SK-N-SH treated with all-trans-retinoic acid at 6 μM for 48 hours (cell line): ENCODE data around the gene MAPKAPK5.

Experiments used
- ATAC-seq: fragments of 200-7000 bp; cut with Tn5 transposase; 3 replicates; pipeline ENCODE4 v1.9.1; 2020; ENCODE audit warnings: mild to moderate bottlenecking, moderate library complexity
- ARNTL ChIP-seq: fragments of 450-650 bp; formaldehyde crosslinking; IDR thresholded peaks from 2 replicates; pipeline ENCODE4 v1.5.0; 2020; ENCODE audit warnings: low read depth, mild to moderate bottlenecking, moderate library complexity, borderline replicate concordance
- BACH2 ChIP-seq: fragments of 250-450 bp; sonication (Bioruptor Pico); IDR thresholded peaks from 2 replicates; pipeline ENCODE4 v1.9.0; 2021; ENCODE audit warnings: mild to moderate bottlenecking, borderline replicate concordance
- CSDC2 ChIP-seq: fragments of 250-450 bp; sonication (Bioruptor Pico); IDR thresholded peaks from 2 replicates; pipeline ENCODE4 v1.5.0; 2020; ENCODE audit warnings: mild to moderate bottlenecking, moderate library complexity
- ESRRG ChIP-seq: fragments of 250-450 bp; sonication (Bioruptor Pico); IDR thresholded peaks from 2 replicates; pipeline ENCODE4 v1.6.1; 2021; ENCODE audit warnings: mild to moderate bottlenecking
- ISL1 ChIP-seq: fragments of 250-450 bp; sonication (Bioruptor Pico); IDR thresholded peaks from 2 replicates; pipeline ENCODE4 v2.1.2; 2022; ENCODE audit warnings: mild to moderate bottlenecking, moderate library complexity
- OSR1 ChIP-seq: fragments of 250-450 bp; sonication (Bioruptor Pico); IDR thresholded peaks from 2 replicates; pipeline ENCODE4 v1.8.0; 2022; ENCODE audit warnings: moderate library complexity, mild to moderate bottlenecking, inconsistent platforms
- PPARA ChIP-seq: fragments of 250-450 bp; sonication (Bioruptor Pico); IDR thresholded peaks from 2 replicates; pipeline ENCODE4 v1.5.0; 2020; ENCODE audit warnings: mild to moderate bottlenecking, borderline replicate concordance
- RARB ChIP-seq: fragments of 250-450 bp; sonication (Bioruptor Pico); IDR thresholded peaks from 2 replicates; pipeline ENCODE4 v1.8.0; 2021; ENCODE audit warnings: mild to moderate bottlenecking, moderate library complexity
- SNAI2 ChIP-seq: fragments of 250-450 bp; sonication (Bioruptor Pico); IDR thresholded peaks from 2 replicates; pipeline ENCODE4 v1.5.0; 2020; ENCODE audit warnings: mild to moderate bottlenecking, moderate library complexity
- TCF4 ChIP-seq: fragments of 250-450 bp; sonication (Bioruptor Pico); IDR thresholded peaks from 2 replicates; pipeline ENCODE4 v1.8.0; 2021; ENCODE audit warnings: mild to moderate bottlenecking, moderate library complexity, borderline replicate concordance
- TOX ChIP-seq: fragments of 250-450 bp; sonication (Bioruptor Pico); IDR thresholded peaks from 2 replicates; pipeline ENCODE4 v1.8.0; 2021; ENCODE audit warnings: mild to moderate bottlenecking, moderate library complexity, borderline replicate concordance
- ZC3H10 ChIP-seq: fragments of 250-450 bp; sonication (Bioruptor Pico); IDR thresholded peaks from 2 replicates; pipeline ENCODE4 v1.5.1; 2021; ENCODE audit warnings: mild to moderate bottlenecking, moderate library complexity
- ZFP3 ChIP-seq: fragments of 250-450 bp; sonication (Bioruptor Pico); IDR thresholded peaks from 2 replicates; pipeline ENCODE4 v1.5.0; 2020; ENCODE audit warnings: mild to moderate bottlenecking, moderate library complexity
- ZFP30 ChIP-seq: fragments of 450-650 bp; formaldehyde crosslinking; IDR thresholded peaks from 2 replicates; pipeline ENCODE4 v1.5.0; 2022; ENCODE audit warnings: mild to moderate bottlenecking, moderate library complexity
- ZNF70 ChIP-seq: fragments of 450-650 bp; formaldehyde crosslinking; IDR thresholded peaks from 2 replicates; pipeline ENCODE4 v1.5.0; 2020; ENCODE audit warnings: mild to moderate bottlenecking, moderate library complexity
- ZNF8 ChIP-seq: fragments of 450-650 bp; formaldehyde crosslinking; IDR thresholded peaks from 2 replicates; pipeline ENCODE4 v1.5.0; 2020; ENCODE audit warnings: mild to moderate bottlenecking, moderate library complexity
- TF ChIP-seq, protein P1 (sequence below): fragments of 250-450 bp; sonication (Bioruptor Pico); IDR thresholded peaks from 2 replicates; pipeline ENCODE4 v1.5.1; 2020; ENCODE audit warnings: low read depth, mild to moderate bottlenecking, moderate library complexity
- TF ChIP-seq, protein P2 (sequence below): fragments of 250-450 bp; sonication (Bioruptor Pico); IDR thresholded peaks from 2 replicates; pipeline ENCODE4 v1.8.0; 2020; ENCODE audit warnings: mild to moderate bottlenecking, moderate library complexity, borderline replicate concordance
- TF ChIP-seq, protein P3 (sequence below): fragments of 250-450 bp; sonication (Bioruptor Pico); IDR thresholded peaks from 2 replicates; pipeline ENCODE4 v1.8.0; 2021; ENCODE audit warnings: low read depth, mild to moderate bottlenecking, moderate library complexity, borderline replicate concordance

Gene MAPKAPK5

DNA sequence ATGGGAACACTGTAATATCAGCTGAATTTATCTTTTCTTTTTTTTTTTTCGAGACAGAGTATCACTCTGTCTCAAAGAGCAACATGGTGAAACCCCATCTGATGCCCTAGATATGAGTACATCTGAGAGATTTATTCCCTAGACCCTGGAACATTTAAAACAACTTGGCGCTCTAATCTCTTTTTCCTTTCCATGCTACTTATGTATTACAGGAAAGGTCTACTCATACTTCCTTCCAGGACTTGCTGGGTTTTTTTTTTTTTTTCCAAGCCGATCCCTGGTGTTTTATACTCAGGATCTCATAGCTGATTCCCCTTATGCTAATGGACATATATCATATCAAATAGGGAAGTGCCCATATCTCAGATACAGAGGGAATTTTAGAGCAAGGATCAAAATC lies 83.1 kb downstream of the MAPKAPK5 start (continued):
- TF ChIP-seq, protein P1, sequence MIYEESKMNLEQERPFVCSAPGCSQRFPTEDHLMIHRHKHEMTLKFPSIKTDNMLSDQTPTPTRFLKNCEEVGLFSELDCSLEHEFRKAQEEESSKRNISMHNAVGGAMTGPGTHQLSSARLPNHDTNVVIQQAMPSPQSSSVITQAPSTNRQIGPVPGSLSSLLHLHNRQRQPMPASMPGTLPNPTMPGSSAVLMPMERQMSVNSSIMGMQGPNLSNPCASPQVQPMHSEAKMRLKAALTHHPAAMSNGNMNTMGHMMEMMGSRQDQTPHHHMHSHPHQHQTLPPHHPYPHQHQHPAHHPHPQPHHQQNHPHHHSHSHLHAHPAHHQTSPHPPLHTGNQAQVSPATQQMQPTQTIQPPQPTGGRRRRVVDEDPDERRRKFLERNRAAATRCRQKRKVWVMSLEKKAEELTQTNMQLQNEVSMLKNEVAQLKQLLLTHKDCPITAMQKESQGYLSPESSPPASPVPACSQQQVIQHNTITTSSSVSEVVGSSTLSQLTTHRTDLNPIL (CRISPR knock-in tag) = no peak
- no peak for TF ChIP-seq ARNTL
- no peak for TF ChIP-seq SNAI2 (CRISPR knock-in tag)
- no peak for TF ChIP-seq ZC3H10
- TF ChIP-seq OSR1 (CRISPR knock-in tag) = no peak
- no peak for TF ChIP-seq TCF4 (CRISPR knock-in tag)

DNA sequence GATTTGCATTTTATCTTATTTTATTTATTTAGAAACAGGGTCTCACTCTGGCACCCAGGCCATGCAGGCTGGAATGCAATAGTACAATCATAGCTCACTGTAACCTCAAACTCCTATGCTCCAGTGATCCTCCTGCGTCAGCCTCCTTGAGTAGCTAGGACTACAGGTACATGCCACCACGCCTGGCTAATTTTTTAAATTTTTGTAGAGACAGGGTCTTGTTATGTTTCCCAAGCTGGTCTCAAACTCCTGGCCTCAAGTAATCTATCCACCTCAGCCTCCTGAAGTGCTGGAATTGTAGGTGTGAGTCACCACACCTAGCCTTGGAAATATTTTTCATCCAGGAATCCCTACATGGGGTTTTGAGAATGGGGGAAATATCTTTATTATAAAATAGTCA lies 84.6 kb downstream of the MAPKAPK5 start:
- no peak for ATAC-seq
- TF ChIP-seq TCF4 (CRISPR knock-in tag) = no peak
- TF ChIP-seq, all 23 proteins: peak for 0

GRCh38 chr12:111927346-111927745 lies 85.3 kb downstream of the MAPKAPK5 start:
- TF ChIP-seq BACH2 (CRISPR knock-in tag) = no peak
- no peak for TF ChIP-seq ISL1
- TF ChIP-seq, protein P2, sequence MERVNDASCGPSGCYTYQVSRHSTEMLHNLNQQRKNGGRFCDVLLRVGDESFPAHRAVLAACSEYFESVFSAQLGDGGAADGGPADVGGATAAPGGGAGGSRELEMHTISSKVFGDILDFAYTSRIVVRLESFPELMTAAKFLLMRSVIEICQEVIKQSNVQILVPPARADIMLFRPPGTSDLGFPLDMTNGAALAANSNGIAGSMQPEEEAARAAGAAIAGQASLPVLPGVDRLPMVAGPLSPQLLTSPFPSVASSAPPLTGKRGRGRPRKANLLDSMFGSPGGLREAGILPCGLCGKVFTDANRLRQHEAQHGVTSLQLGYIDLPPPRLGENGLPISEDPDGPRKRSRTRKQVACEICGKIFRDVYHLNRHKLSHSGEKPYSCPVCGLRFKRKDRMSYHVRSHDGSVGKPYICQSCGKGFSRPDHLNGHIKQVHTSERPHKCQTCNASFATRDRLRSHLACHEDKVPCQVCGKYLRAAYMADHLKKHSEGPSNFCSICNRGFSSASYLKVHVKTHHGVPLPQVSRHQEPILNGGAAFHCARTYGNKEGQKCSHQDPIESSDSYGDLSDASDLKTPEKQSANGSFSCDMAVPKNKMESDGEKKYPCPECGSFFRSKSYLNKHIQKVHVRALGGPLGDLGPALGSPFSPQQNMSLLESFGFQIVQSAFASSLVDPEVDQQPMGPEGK (CRISPR knock-in tag) = no peak
- TF ChIP-seq ZC3H10 = no peak
- TF ChIP-seq ZFP30 = no peak
- no peak for TF ChIP-seq RARB (CRISPR knock-in tag)
- TF ChIP-seq, protein P3, sequence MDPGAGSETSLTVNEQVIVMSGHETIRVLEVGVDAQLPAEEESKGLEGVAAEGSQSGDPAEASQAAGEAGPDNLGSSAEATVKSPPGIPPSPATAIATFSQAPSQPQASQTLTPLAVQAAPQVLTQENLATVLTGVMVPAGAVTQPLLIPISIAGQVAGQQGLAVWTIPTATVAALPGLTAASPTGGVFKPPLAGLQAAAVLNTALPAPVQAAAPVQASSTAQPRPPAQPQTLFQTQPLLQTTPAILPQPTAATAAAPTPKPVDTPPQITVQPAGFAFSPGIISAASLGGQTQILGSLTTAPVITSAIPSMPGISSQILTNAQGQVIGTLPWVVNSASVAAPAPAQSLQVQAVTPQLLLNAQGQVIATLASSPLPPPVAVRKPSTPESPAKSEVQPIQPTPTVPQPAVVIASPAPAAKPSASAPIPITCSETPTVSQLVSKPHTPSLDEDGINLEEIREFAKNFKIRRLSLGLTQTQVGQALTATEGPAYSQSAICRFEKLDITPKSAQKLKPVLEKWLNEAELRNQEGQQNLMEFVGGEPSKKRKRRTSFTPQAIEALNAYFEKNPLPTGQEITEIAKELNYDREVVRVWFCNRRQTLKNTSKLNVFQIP (CRISPR knock-in tag) = no peak
- no peak for TF ChIP-seq OSR1 (CRISPR knock-in tag)
- TF ChIP-seq PPARA = no peak
- TF ChIP-seq TCF4 (CRISPR knock-in tag) = no peak
- no peak for TF ChIP-seq ZNF70 (CRISPR knock-in tag)
- no peak for TF ChIP-seq SNAI2 (CRISPR knock-in tag)
- ATAC-seq = no peak

DNA sequence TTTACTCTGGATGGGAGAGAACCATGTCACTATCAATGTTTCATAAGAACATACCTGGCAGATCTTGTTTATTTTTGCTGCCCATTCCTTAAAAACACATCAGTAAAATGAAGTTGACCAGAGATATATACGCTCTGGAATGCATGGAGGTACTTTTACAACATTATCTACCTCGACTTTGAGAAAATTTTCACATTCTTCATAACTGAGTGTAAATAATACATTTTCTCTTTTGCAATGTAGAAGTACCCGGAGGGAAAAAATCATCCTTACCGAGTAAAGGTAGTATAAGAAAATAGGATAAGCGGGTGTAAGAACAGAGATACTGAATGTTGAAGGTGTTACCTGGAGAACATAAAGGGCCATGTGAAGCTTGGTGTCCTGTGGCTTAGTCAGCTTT lies 90.2 kb downstream of the MAPKAPK5 start:
- TF ChIP-seq TCF4 (CRISPR knock-in tag) = no peak
- TF ChIP-seq, all 23 proteins: peak for 0

GRCh38 chr12:111936869-111937268 lies 94.8 kb downstream of the MAPKAPK5 start:
- TF ChIP-seq, protein P3 (CRISPR knock-in tag) = no peak
- TF ChIP-seq, protein P1 (CRISPR knock-in tag) = no peak
- no peak for TF ChIP-seq ARNTL
- no peak for ATAC-seq

More for the DNA sequence above, 90.2 kb downstream of the MAPKAPK5 start:
- no peak for ATAC-seq

GRCh38 chr12:111937429-111937828 lies 95.4 kb downstream of the MAPKAPK5 start:
- peak; percentile 38; the same call in 2 of the 3 replicates for ATAC-seq
- TF ChIP-seq ISL1 (no peak), ZNF8 (no peak), ZFP3 (no peak), TCF4 (CRISPR knock-in tag) (no peak), PPARA (no peak), ZC3H10 (no peak), CSDC2 (CRISPR knock-in tag) (no peak), TOX (CRISPR knock-in tag) (no peak), BACH2 (CRISPR knock-in tag) (no peak), ESRRG (no peak)
- TF ChIP-seq, protein P3 (CRISPR knock-in tag) = no peak
- TF ChIP-seq, protein P1 (CRISPR knock-in tag) = no peak
- TF ChIP-seq, protein P2 (CRISPR knock-in tag) = no peak
